NCI-H345 (cell line): ENCODE data around the gene DCLK3.

Source experiments
- DNase-seq: peaks from one replicate; lab custom pipeline; 2025; lab: John Stamatoyannopoulos, UW

DCLK3 gene

DNA sequence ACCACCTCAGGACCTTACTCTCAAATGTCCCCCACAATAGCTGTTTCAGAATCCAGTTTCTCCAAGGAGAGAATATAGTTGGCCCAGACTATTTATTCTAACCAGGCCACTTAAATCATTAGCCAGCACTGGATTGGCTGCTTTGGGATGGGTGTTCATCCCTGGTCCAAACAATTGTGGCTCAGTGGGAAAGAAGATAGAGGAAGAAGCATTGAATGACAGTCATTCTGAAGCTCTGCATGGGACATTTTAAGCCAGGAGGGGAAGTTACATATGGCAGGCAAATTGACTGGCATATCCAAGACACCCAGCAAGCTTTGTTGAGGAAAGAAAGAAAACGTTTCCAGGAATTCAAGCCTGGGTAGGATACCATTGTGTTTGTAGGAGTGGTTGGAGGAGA lies 5.6 kb upstream of the DCLK3 start:
- no peak for DNase-seq

DNA sequence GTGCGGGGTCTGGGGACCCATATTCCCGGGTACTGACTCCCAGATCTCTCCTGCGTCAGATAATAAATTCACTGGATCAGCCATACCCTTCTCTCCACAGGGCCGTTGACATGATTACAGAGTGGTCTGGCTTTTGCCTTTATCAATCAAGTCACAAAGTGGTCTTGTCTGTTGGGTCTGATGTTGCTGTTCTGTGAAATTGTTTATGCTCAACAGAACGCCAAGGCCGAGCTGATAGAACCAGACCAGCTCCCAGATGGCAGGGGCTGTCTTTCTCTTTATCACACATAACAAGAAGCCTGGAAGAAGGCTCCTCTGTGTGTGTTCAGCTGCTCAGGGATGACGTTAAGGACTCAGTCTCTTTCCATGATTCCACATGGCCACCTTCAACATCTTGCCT lies 751 bp upstream of the DCLK3 start:
- no peak for DNase-seq

DNA sequence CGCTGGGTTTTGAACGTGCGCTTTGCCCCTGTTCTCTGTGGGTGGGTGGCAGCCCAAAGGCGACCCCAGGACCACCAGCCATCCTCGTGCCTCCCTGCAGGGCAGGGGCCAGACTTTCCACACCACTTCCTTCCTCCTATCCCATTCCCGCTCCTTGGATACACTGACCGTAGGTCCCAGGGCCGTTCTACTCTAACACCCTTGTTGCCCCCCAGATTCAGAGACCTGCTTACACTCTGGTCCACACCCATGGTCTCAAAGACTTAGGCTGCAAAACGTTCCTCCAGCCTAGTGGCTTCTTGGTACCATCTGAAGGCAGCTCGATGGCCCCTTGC lies 318 bp upstream of the DCLK3 start:
- no peak for DNase-seq

DNA sequence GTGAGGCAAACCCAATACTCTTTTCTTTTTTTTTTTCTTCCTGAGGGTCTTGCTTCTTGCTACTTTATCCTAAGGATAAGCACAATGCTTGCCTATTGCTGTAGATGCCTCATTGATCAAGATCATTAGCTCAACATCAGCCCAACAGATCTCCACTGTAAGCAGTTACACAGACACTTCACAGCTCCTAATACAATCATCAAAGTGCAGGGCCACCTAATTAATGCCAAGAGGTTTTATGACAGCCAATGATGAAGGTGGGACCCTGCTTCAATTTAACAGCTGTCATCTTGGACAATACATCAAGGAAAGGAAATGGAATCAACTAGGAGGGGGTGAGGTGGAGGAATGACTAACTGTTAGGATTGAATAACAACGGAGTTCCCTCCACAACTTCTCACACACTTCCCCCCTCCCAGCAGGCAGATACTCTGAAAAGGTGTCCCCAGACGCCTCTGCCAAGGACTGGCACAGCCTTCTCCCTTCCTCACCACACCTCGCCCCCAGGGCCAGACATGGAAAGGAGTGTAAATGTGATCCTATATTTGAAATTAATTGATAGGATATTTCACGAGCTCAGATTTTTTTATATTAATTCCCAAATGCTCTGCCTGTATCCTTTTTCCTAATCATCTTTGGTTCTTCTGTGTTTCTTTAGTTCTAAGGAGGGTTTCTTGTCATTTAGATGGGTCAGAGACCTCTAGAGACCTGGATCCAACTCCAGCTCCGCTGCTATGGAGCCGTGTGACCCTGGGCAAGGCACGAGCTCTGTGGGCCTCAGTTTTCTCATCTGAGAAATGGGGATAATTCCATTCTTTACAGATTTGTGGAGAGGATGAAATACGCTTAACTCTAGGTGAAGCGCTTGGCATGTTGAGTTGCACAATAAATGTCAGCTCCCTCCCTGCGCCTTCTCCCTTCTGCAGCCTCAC lies 1.2 kb downstream of the DCLK3 start:
- DNase-seq = no peak

DNA sequence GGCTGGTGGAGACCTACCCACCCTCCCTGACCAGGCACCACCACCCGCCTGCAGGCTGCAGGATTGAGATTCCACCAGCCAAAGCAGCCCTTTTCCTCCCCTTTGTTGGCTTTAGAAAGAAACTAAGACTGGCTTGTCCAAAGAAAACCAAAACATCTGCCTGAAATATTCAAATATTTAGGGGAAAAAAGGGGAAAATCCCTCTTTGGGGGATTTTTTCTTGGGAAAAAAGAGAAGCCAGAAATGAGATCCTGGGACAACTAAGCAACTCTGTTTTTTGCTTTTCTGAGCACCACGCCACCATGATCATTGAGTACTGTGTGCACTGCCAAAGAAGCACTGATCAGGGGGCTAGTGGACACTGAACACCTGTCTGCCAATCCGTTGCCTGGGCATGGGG lies 2.6 kb downstream of the DCLK3 start:
- DNase-seq = no peak

DNA sequence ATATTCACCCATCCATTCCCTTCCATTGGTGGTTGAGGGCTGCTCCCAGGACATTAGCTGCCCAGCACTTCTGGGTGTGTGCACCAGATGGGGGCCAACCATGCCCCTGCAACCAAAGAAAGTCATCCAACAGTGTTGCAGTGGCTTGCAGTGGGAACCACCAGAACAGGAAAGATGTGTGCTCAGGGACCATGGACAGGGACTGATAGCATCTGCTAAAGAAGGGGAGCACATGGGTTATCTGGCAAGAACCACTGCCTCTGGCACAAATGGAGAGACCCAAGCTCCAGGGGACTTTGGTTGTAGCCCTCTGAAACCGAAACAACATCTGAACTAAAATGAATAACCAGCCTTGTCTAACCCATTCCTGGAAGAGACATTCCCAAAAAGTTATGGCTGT lies 8.1 kb downstream of the DCLK3 start:
- no peak for DNase-seq

DNA sequence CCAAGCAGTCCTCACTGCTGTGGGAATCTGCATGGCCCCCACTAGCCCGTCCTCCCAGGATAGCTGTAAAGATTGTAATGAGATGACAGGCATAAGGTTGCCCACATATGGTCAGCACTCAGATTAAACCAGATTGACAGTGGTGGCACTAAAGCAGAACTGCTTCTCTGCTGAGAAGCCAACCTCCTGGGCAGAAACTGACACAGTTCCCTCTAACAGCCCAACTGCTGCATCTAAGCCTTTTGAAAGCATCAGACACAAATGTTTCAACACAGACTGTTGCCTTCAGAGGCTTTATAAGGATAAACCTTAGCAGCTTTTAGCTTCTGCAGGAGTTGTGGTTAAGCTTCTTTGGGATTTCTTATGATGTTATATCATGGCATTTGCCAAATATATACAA lies 13.0 kb downstream of the DCLK3 start:
- DNase-seq = no peak

DNA sequence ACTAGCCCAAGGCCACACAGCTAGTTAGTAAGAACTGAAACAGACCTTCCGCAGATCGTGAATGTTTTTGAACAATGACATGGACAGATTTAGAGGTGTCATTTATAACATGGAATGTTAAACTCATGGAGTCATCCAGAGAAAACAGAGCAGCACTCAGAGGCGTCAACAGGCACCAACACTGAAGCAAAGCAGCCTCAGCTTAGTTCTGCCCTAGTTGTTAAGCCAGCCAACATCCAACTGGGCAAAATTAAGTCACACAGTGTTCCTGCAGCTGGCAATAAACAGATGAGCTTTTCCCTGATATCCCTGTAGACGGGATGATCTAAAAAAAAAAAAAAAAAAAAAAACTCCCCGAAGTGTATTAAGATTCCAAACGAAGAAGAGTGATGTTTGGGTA lies 13.6 kb downstream of the DCLK3 start:
- no peak for DNase-seq

DNA sequence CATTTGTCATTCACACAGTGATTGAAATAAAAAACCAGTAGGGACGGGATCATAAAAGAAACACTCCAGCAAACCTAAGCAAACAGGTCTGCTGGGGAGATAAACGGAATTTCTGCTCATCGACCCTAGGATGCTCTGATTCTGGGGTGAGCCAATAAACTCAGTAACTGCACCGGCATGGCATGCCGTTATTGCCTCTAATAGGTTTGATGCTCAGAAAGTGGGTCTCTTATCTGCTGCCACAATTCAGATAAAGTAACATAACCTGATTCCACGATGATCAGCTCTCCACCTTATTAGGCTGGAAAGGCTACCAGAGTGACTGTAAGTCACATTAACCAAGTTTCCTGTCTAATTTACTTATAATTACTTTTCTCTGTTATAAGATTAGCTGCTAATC lies 19.6 kb downstream of the DCLK3 start:
- no peak for DNase-seq

DNA sequence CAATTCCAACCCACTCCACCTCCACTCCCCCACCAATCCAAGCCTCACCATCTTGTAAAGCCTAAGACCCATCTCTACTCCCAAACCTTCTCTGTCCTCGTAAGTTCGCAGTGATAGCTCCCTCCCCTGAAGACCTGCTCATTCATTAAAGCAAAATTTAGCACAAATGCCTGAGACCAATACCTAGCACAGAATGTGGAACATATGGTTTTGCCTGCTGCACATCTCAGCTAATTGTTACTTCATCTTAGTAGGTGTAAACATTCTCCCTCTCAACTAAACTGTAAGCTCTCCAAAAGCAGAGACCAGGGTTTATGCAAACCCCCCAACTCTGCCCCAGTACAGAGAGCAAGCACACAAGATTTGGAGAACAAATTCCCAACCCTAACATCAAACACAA lies 20.5 kb downstream of the DCLK3 start:
- DNase-seq = no peak

DNA sequence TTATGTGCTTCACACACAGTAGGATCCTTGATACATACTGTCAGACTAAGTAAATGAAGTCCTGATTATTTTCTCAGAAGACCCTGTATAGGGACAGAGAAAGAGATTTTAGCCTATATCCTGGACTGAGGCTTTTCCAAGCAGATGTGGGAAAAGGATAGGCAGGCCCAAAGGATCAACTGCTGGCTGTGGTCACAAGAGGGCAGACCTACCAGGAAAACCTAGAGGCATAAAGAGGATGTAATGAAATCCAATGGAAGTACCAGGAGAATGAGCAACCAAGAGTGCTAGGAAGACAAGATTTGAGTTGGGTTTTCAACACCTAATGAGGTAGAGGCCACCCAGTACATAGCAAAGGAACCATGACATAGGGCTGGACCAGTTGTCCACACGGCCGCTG lies 23.1 kb downstream of the DCLK3 start:
- no peak for DNase-seq

DNA sequence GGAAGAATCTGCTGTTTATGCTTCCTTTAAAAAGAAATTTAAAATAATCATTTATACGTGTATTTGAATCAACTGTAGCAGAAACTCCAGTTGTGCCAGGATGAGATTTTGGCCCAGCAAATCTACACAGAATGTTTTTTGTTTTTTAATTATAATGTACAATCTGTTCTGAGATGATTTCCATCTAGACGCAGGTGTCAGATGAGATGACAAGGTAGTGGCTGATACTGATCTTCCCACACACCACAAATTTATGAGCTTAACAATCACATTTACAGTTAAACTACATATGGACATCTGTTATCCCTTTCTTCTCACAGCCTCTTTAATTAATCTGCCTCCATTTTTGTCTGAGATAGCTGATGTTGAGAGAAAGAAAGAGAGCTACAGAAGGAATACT lies 23.6 kb downstream of the DCLK3 start:
- no peak for DNase-seq

DNA sequence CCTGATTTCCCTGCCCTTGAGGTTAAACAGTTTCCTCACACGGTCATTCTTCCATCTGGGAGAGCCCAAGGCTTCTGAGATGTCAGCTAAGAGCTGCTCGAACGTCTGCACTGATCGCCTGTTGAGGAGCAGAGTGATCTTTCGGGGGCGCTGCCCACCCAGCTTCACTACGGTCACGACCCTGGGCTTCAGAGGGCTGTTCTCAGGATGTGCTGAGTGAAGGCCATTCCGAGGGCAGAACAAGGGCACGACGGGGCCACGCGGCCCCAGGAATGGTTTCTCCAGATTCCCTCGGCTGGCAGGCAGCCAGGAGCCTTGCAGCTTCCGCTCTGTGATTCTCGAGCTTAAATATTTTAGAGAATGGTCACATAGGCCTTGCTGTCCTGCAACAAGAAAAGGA lies 25.7 kb downstream of the DCLK3 start:
- no peak for DNase-seq

DNA sequence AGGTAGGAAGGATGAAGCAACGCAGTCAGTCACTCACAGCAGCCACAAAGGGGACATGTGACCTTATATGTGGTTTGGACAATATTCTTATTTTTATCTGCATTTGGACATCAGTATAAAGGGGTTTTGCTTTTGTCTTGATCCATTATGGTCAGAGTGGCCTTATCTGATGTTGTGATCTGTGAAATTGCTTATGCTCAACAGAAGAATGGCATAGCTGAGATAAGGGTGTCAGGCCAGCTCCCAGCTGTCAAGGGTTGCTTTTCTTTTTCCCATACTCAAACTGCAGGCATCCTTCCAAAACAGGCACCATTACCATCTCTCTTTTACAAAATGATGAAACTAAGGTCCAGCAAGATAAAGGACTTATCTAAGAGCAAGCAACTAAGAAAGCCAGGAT lies 28.1 kb downstream of the DCLK3 start:
- DNase-seq = no peak

DNA sequence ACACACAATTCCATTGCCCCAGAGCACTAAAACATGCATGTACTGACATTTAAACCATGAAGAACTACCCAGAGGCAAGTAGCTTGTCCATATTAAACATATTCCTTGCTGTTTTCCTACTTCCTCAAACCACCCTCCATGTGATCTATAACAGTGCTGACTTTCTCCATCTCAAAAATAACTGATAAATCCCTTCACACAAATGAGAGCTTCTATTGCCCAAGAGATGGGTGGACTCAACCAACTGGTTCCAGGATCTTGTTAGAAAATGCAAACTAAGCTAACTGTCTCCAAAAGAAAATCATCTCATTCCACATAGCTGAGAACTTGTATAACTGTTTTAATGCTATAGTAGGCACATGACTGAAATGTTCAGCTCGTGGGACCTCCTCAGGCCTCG lies 29.6 kb downstream of the DCLK3 start:
- DNase-seq = no peak

DNA sequence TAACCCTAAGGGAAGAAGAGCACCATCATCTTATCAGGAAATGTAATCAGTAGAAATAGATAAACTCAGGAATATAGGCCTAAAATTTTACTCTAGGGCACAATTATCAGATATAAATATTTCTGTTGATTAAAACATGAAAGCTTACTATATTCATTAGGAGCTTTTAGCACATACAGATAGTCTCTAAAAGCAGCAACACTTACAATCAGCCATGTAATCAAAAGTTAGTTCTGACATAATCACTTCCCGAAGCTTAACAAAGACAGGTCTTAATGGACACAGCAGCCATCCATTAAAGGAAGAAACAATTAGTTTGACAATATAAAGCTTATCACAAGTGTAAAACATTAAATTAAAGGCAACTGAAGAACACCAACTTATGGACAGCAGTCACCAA lies 30.6 kb downstream of the DCLK3 start:
- no peak for DNase-seq

DNA sequence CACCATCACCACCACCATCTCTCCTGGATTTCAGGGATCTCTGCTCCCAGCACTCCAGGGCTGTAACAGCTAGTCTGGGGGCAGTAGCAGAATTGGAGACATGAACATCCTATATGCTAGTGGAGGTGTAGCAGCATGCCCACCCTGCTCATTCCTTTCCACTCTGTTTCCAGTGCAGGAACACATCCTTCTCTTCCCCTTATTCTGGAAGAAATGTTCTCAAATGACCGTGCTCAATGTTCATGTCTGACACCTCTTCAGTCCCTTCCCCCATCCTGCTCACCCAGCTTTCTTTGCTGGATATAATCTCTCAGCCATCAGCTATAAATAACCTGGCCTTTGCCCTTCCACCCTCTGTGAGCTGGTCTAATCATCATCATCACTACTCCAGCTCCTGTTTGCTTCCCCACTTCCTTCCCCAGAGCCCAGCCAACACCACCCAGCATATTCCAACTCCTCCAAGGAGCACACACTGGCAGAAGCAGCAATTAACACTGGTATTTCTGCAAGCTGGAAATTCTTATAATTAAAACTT lies 31.1 kb downstream of the DCLK3 start:
- no peak for DNase-seq

DNA sequence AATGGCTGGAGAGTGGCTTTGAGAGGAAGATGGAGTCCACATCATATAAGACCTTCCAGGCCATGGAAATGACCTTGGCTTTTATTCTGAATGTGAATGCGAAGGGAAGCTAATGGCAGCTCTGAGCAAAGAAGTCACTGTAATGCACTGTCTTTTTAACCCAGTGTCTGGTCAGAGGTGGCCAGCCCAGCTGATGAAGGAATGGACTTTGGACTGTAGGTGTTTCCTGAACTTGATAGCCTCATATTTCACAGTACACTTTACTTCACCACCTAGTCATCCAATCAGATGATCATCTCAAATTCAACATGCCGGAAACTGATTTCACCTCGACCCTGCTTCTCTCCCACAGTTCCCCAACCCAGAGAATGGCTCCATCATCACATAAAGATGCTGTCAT lies 33.4 kb downstream of the DCLK3 start:
- no peak for DNase-seq

DNA sequence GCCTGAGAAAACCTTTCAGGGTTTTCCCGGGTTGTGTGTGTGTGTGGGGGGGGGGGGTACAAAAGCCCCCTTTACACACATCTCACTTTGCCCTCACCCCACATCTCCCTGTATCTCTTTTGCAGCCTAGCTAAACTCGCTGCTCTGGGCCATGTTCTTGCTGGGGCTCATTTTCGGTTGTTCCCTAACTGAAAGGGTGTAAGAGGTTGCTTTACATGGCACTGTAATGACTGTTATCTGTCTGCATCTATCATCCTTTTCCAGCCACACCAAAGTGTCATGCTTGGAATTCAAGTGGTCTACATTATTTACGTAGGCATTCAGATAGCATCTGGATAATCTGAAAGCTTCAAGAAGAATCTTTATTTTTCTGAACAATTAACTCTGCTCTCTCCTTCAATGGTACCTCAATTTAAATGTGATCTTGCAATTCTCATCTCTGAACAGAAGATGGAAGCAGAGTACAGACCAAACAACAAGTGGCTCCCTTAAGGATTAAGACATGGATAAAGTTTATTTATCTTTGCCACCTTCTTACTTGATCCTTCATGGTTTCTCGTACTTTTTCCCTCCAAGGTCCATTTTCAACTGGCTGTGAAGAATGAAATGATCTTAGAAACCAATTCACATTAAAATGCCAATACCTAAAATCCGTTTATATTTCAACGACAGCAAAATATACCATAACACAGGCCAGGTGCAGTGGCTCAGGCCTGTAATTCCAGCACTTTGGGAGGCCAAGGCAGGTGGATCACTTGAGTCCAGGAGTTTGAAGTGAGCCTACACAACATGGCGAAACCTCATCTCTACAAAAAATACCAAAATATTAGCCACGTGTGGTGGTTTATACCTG lies 34.9 kb downstream of the DCLK3 start:
- DNase-seq = peak; percentile 17

DNA sequence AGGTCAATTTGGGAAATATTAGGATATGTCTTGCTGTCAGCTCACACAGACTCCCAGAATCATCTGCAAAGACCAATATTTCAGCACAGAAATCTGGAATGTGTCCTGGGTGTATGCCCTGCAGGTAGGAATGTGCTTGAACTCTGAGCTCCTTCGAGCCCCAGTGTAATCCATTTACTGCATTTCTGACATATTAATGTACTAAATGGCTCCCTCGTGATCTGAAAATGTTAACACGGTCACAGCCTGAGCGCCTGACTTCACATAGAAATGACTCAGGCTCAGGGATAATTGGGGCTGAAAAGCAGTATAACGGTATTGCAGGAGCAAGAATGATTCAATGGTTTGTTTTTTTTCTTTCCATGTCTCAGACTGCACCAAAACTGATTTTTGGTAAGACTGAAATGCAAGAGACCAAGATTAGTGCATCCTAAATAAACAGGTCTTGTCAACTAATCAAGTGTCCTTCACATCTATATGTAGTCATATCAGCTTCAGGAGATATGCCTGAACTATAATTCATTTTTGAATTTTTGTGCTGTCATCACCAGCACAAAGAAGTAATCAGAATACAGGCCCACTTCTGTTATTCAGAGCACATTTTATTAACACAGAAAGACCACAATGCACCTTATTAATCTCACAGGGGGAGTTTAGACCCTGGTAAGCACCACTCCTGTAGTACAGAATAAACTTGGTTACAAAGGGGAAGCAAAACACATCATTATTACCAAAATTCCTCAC lies 49.8 kb downstream of the DCLK3 start:
- no peak for DNase-seq

DNA sequence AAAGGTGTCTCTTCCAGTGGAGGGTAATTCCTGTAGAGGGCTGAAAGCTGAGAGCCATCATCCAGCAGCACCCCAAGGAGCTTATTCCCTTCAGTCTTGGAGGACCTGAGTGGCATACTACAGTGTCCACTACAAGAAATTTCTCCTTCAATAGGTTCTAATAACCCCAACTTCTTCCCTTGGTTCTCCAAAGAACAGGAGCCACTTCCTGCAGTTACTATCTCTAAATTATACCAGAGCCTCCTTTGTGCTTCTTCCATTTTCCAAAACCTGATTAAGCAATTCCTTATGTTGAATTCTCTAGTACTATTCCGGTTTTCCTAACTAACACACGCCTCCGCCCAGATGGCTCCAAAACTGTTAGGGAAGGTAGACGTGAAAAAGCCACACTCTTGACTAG lies 50.4 kb downstream of the DCLK3 start:
- no peak for DNase-seq

DNA sequence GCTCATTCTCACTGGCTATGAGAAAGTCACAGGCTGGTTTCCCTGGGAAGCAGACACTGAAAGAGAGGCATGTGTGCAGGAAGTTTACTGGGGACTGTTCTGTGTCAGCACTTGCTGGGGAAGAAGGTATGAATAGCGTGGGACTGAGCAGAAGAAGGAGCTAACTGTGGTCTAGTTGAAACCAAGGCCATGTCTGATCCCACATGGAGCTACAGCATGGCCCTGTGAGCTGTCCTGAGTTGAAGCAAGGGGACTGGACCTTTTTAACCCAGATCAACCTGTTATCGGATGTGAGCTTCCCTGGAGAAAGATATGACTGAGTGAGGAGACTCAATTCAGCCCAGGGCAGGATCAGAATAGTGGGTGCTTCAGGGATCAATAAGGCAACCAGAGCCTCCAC lies 53.7 kb downstream of the DCLK3 start:
- no peak for DNase-seq
